ENCODE measurements around the gene SRC.

The SRC gene

DNA sequence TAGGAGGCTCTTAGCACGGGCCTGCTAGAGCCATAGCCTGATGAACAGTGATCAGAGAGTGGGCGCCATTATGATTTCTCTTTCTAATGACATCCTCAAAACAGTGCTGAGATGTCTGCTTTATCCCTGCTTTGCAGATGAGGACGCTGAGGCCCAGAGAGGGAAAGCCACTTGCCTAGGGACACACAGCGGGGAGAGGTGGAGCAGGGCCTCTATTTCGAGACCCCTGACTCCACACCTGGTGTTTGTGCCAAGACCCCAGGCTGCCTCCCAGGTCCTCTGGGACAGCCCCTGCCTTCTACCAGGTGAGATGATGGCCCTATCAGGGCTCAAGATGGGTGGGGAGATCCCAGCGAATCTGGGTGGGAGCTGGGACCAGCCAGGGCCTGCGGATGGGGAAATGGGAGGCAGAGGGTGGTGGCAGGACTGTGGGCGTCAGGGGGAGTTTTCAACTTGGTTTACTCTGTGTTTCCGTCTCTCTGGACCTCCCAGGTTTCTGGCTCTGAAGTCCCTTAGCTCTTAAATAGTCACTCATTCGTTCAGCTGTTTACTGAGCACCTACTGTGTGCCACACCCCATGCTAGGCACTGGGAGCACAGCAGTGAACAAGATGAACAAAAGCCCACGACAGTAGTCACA lies 36.7 kb downstream of the SRC start:
- DNase-seq (ENCODE audit: low read depth in 2 of 2), result no peak

DNA sequence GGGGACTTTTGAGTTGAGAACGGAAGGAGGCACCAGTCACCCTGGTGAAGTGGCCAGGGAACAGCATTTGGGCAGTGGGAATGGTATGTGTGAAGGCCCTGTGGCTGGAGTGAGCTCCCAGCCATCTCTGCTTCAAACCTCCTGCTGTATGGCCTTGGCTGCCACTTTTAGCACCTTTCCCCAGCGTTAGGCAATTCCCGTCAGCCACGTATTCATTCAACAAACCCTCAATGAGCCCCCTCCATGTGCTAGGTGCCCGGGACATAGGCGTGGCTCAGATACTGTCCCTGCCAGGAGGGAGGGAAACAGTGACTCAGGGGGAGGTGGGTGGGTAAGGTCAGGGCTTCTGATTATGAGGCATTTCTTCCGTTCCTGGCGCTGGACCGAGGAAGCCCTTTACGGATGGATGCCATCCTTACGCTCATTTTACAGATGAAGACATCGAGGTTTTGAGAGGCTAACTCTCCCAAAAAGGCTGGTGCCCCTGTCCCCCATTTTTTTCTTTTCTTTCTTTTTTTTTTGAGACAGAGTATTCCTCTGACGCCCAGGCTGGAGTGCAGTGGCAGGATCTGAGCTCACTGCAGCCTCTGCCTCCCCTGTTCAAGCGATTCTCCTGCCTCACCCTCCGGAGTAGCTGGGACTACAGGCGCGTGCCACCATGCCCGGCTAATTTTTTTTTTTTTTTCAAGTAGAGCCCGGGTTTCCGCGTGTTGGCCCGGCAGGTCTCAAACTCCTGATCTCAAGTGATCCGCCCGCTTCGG lies 37.5 kb downstream of the SRC start:
- DNase-seq (ENCODE audit: low read depth in 2 of 2), result no peak

DNA sequence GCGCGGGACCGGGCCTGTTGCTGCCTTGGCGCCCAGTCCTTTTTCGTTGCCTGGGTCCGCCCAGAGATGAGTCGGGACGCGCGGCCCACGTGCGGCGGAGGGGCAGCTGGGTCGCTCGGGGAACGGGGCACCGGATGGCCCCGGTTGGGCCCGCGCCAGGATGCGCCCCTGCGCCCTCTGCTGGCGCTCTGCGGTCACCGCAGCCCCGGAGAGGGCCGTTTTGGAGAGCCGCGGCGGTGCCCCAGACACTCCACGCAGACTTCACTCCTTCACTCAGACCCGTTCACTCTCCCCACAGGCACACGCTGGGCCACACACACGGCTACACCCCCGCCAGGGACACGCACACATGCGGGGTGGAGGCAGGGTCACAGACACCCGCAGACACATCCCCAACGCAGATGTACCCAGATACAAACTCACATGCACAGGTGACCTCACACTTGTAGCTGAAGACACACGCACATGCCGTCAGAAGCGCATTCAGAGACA lies 38.8 kb downstream of the SRC start:
- no peak for DNase-seq (ENCODE audit: low read depth in 2 of 2)

DNA sequence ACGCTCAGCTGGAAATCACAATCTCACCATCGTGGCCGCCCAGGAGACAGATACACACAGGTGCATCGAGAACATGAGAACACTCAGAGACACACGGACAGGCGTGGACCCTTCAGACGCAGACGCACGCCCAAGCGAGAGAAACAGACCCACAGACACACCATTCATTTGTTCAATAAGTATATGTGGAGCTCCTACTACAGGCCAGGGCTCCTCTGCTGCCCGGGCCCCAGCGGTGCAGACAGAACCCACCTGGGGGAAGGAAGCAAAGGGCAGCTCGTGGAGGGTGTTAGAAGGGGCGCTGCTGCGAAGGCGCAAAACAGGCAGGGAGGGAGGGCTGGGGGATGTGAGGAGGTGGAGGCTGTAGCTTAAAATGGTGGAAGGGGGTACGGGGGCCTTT lies 39.2 kb downstream of the SRC start:
- no peak for DNase-seq (ENCODE audit: low read depth in 2 of 2)

DNA sequence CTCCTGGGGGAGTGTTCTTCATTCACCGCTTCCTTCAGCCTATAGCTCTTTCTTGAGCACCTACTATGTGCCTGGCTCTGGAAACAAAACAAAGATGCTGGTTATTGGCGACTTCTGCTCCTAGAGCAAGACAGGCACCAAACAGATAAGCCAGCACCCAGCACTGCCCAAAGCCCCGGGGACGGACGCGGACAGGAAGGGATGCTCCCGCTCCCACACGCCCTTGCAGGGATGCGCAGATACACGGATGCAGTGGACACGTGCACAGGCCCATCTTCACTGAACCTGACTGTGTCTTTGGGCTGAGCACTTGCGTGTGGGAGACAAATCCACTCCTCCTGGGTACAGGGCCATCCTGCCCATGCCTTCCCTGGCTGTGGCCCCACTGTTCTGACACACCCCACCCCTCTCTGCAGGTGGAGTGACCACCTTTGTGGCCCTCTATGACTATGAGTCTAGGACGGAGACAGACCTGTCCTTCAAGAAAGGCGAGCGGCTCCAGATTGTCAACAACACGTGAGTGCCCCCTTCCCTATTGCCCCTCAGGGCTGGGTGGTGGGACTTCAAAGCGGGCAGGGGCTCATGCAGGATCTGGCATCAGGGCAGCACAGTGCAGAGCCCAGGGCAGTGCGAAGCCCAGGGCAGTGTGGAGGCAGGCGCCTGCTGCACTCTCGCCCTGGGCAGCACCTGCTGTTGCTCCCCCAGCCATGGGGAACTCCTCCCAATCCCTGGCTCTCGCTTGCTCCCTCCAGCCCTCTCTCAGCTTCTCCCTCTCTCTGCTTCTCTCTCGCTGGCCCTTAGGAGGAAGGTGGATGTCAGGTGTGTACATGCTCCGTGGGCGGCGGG lies 39.9 kb downstream of the SRC start:
- no peak for DNase-seq (ENCODE audit: low read depth in 2 of 2)

DNA sequence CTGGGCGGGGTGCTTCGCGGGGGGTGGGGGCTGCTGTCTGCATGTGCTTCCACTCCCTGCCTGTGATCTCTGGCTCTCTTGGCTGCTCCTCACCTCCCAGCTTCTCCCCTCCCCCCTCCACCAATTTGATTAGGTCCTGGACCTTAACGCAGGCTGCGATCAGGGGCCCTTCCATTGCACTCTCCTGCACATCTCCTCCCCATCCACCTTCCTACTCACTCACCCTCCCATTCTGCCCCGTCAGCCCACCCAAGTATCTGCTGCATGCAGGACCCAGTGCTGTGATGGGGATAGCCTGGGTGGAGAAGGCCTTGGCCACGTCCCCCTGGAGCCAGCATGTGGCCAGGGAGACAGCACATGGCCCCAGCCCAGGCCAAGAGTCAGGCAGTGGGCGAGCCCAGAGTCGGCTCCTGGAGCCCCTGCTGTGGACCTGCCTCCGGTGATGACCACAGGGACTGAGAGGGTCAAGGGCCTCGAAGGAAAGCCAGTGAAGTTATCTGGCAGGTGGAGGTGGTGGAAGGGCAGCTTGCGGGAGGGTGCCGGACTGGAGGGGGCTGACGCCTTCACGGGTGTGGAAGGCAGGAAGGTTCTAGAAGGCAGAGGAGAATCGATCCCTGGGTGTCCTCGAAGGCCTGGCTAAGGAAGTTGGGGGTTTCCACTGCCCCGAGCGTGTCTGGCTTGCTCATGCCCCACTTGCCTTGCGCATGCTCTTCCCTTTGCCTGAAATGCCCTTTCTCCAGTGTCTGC lies 40.7 kb downstream of the SRC start:
- DNase-seq (ENCODE audit: low read depth in 2 of 2), result no peak

DNA sequence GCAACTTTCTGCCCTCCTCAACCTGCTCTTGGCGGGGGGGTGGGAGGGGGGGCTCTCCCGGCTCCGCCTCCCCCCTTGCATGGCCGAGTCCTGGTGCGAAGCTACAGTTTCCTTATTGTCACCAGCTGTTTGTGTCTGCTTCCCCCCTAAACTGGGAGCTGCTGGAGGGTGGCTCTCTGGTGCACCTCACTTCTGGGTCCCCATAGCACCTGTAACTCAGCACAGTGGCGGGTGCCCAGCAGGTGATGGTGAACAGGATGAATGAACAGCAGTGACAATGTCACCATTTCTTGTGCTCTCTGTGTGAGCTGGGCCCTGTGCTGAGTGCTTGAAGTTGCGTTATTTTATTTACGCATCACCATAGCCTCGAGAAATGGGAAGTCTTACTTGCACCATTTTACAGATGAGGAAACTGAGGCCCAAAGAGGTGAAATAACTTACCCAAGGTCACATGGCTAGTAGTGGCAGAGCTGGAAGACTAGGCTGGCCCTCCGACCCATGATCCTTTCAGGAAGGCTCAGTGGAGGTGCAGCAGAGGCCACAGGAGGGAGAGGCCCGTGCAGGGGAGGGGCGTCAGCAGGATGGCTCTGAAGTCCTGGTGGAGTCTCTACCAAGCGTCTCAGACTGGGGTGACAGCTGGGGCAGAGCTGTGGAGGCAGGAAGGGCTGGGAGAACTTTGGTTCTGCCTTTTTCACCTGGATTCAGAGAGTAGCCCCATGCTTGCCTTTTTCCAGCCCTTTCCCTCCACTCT lies 41.8 kb downstream of the SRC start:
- DNase-seq (ENCODE audit: low read depth in 2 of 2), result no peak

DNA sequence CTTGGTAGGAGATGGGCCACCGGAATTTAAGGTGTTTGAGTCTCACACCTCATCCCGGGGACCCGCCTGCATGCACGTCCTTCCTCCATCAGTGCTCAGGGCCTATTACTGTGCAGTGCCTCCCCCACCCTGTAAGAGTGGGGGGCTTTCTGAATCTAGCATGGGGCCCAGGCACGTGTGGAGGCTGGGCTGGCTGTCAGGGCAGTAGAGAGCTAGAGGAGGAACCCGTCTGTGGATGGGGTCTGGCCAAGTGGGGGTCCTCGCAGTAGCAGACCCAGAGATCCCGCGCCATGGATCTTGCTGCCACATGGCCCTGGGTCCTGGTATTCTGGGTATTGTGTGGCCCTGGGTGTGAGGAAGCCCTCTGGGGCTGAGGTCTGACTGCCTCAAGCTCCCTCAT lies 42.9 kb downstream of the SRC start:
- DNase-seq (ENCODE audit: low read depth in 2 of 2), result no peak

DNA sequence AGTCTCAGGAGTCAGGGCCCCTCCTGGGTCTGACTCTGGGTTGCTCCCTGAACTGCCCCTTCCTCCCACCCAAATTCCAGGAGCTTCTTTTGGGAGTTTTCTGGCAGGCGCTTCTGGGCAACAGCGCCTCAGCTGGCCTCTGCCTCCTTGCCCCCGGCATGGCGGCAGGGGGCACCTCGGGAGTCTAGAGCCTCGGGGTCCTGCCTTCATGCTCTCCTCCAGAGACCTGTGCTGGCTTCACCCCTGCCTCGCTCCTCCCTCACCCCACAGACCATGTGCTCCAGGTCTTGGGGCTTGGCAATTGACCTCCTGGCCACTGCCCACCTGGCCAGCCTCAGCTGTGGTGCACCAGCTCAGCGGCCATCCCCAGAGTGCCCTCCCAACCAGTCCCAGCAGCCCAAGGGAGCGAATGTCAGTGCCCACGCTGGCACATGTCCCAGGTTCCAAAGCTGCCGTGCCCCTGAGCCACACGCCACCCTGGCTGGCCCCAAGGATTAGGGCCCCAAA lies 43.4 kb downstream of the SRC start:
- no peak for DNase-seq (ENCODE audit: low read depth in 2 of 2)

DNA sequence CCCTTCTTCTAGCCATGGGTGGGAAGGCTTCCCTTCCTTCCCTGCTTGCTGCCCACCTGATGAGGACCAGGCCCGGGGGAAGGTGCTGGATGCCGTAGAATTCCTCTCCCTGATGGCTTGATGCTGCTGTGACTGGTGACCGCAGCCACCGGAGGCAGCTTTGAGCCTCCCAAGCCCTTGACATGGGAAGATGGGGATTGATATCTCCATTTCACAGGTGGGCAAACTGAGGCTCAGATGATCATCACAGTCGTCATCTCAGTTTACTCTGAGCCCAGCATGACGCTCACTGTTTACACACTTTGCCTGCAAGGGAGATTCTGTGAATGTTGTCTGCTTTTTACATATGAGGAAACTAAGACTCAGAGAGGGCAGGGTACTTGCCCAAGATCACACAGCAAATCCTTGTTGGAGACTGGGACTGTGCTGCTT lies 43.9 kb downstream of the SRC start:
- no peak for DNase-seq (ENCODE audit: low read depth in 2 of 2)

DNA sequence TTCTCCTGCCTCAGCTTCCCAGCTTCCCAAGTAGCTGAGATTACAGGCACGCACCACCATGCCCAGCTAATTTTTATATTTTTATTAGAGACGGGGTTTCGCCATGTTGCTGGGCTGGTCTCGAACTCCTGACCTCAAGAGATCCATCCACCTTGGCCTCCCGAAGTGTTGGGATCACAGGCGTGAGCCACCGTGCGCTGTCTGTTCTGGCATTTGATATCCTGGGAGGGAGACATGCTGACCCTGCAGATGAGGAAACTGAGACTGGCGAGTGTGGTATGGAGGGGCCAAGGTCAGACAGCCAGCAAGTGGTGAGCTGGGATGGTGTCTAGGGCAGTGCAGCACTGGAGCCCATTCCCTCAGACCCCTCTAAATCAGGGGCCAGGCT lies 44.6 kb downstream of the SRC start:
- DNase-seq (ENCODE audit: low read depth in 2 of 2), result no peak

DNA sequence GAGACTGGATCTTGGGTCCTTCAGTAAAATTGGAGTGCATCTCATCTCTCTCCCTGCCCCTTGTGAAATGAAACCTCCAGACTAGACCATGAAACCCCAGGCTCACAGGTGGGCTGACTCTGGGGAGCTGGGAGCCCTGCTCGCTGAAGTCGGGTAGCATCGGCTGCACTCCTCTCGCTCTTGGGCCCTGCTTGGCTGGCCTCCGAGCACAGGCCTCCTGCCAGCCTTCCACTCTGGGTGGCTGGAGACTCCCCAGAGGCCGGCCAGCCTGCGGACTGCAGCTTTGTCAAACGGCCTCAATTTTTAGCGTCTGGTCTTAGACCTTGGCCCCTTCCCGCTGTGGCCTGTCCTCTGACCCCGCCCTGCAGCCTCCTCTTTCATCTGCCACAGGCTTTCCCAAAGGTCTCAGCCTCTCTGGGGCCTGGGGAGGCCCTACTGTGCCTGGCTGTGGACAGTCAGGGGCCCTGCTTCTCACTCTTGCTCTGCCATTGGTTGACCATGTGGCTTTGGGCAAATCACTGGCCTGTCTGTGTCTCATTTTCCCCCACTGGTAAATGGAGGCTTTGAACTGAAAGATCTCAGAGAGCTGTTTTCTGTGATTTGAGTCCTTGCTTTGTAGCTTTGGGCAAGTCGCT lies 45.1 kb downstream of the SRC start:
- DNase-seq (ENCODE audit: low read depth in 2 of 2), result no peak

DNA sequence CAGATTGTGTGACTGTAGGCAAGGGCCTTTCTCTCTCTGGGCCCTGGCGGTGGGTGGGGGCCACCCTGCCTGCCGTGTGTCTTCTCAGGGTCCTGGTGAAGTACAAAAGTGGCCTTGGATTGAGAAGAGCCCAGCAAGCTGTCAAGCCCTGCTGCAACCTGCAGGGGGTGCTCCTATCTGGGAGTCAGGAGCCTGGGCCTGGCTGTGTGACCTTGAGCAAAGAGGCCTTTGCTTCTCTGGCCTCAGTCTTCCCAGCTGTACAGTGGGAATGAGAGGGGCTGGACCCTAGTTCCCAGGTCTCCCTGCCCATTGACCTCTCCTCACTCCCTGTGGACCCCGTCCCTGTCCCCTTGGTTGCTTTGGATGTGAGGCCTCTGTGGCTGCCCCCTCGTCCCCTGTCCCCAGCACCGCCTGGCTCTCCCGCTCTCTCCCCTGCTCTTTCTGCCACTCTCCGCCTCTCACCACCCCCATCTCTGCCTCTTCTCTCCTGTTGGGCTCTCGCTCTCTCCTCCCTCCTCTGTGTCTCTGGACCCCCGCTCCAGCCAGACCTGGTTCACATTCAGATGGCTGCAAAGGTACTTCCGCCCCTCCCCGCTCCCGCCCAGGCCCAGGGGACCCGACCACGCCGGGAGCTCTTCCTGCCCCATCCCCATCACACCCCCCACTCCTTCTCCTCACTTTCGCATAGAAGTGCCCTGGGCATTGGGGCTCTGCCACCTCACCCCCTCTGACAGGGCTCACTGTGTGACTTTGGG lies 46.7 kb downstream of the SRC start:
- DNase-seq (ENCODE audit: low read depth in 2 of 2), result no peak

DNA sequence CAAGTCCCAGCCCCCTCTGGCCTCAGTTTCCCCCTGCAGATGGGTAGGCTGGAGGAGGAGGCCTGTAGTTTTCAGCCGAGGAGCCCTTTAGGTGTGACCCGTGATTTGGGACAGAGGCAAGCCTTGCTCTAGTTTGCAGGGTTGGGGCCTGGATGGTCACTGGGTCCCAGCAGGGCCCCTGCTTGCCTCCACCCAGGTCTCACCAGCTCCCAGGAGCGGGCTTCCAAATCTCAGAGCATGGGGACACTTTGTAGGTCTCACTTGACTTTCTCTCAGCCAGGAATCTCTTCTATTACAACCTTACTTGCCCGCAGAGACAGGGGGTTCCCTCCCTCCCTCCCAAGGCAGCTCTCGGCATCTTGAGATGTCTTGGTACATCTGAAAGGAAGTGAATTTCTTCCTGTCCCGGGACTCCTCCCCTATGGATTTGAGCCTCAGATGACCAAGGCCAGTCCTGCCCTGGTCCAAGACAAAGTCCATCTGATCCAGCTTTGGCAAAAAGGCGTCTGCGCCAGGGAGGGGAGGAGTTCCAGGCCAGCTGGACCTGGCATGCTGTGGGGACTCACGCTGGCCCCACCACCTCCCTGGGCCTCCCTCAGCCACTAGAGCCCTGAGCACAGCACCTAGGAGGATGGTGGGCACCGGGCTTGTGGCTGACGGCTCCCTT lies 47.4 kb downstream of the SRC start:
- DNase-seq (ENCODE audit: low read depth in 2 of 2), result no peak

DNA sequence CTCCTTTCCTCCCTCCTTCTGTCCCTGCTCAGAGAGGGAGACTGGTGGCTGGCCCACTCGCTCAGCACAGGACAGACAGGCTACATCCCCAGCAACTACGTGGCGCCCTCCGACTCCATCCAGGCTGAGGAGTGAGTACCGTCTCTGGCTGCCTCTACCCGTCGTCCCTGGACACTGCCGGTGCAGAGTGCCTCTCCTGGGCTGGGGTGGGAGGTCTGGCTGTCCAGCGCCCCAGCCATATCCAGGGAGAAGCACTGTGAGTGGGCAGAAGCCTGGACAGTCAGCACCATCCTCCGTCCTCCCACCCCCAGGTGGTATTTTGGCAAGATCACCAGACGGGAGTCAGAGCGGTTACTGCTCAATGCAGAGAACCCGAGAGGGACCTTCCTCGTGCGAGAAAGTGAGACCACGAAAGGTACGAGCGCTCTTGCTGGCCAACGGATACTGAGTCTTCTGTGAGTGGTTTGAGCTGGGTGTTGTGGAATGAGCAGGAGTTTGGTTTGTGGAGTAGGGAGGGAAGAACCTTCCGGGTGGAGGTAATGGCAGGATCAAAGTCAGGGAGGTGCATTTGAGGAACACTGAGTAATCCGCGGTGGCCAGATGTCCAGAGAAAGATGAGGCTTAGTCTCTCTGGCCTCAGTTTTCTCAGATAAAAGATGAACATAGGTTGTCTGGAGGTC lies 48.1 kb downstream of the SRC start:
- no peak for DNase-seq (ENCODE audit: low read depth in 2 of 2)

DNA sequence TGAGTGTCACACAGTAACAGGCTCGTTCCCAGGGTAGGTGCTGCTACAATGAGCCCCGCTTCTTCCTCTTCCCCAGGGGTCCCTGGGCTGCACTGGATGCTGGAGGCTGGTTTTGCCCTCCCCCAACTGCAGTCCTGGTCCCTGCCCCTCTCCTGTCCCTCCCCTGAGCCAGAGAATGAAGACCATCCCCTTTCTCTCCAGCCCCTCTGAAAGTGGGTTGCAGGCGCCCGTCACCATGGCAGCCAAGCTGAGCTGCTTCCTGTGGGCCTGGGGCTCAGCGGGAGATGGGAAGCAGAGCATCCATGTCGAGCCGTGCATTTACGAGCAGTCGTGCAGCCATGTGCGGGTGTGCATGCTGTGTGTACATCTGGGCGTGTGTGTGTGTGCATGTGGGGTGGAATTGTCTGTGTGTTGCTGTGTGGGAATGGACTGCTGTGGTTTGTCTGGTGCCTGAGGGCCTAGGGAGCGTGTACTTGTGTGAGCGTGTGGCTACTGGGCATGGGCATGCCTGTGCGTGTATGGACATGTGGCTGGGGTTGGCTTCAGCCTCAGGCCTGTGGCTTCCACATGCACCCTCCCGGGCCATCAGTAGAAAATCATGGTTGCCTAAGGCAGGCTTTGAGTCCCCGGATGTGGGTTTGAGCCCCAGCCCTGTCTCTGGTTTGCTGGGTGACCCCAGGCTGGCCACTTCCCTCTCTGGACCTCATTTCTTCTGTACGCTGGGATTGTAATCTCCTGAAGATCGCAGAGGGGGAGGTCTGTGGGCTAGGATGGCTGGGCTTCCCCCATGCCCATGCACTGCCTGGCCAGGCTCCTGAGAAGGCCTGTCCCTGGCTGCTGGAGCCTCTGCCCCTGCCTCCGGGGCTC lies 48.8 kb downstream of the SRC start:
- DNase-seq (ENCODE audit: low read depth in 2 of 2), result no peak

DNA sequence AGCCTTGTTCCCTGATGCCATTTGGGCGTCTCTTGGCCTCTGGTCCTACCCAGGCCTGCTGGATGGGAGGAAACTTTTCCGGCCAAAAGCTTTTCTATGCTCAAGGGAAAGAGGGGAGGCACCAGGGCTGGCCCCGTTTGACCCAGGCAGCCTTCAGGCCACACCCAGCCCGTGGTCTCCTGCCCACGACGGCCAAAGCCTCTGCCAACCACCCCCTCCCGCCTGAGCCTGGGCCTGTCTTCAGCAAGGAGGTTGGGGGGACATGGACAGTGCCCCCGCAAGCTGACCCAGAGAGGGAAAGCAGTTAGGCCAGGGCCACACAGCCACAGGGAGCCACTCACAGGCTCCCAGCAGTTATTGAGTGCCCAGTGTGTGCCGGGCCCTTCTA lies 49.5 kb downstream of the SRC start:
- no peak for DNase-seq (ENCODE audit: low read depth in 2 of 2)
